HUES64 (cell line): ENCODE measurements around the gene SHANK3.
A peak's percentile ranks its signal among the peaks of the same experiment; 100 is the strongest.

Experiments
- H3K27ac ChIP-seq: 2 replicates; pipeline ENCODE4 v1.7.0; 2013; ENCODE audit warnings: low read depth, low read length, inconsistent platforms
- H3K27me3 ChIP-seq: 2 replicates; pipeline ENCODE4 v1.6.1; 2013; ENCODE audit warnings: mild to moderate bottlenecking, low read length; ENCODE audit not compliant: insufficient read depth
- H3K36me3 ChIP-seq: 2 replicates; pipeline ENCODE4 v1.6.1; 2013; ENCODE audit warnings: mild to moderate bottlenecking, low read length; ENCODE audit not compliant: insufficient read depth
- H3K4me1 ChIP-seq: 2 replicates; pipeline ENCODE4 v1.6.1; 2013; ENCODE audit warnings: mild to moderate bottlenecking, low read length, moderate library complexity; ENCODE audit not compliant: insufficient read depth
- H3K4me3 ChIP-seq: 2 replicates; pipeline ENCODE4 v1.5.1; 2013; ENCODE audit warnings: mild to moderate bottlenecking, low read length, moderate library complexity
- H3K9ac ChIP-seq: 2 replicates; pipeline ENCODE4 v1.6.1; 2013; ENCODE audit warnings: mild to moderate bottlenecking, low read depth, low read length
- H3K9me3 ChIP-seq: 2 replicates; pipeline ENCODE4 v1.6.1; 2013; ENCODE audit warnings: low read depth, low read length; ENCODE audit not compliant: insufficient read depth
- WGBS: fragments of 150-250, 120-280 bp; methylation state at CpG from one replicate; pipeline ENCODE4 v1.1.7; 2013; ENCODE audit warnings: missing lambda C conversion rate; 5-methylcytosine and 5-hydroxymethylcytosine counted together

The SHANK3 gene

DNA sequence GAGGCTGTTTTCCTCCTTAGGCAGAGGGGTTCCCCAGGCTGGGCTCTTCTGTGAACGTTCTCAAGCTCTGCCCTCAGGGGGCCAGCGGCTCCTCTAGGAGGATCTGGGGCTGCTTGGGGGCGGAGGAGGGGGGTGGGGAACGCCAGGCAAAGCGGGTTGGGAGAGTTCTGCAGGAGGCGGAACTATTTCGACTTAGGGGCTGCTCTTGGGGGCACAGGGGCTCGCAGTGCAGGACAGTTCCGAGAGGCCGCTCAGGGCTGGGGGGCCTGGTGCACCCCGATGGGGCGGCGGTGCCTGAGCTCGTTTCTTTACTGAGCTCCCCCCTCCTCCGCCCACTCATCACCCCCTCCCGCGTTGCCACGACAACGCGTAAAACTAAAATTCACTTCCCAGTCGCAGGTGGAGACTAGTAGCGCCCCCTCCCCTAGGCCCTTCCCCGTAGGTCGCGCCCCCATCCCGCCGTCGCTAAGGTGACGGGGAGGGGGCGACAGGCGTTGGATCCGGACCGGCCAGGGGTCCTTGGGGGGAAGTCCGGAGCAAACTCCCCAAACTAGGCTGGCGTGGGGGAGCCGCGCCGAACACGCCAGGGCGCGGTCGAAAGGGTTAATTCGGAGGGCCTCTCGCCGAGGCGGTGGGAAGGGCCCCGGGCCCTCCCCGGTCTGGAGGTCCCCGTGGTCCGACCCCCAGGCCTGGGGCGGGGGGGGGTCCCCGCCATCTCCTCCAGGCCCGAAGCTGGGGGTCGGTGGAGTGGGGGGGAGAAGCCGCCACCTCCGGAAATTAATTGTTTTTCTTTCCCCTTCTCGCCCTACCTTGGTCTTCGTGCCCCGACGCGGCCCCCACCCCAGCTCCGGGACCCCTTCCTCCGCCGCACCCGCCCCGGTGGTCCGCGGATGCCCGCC is 857 bp downstream of the SHANK3 start:
- no peaks in the 10 kb centered on the region for H3K9me3 ChIP-seq
- peak overlapping the region; percentile 63 for H3K4me3 ChIP-seq
- WGBS: 1% methylated on average over 63 of the region's 69 CpGs
- no peak overlapping the region for H3K9ac ChIP-seq
- no peaks in the 10 kb centered on the region for H3K36me3 ChIP-seq
- H3K4me1 ChIP-seq: no peaks in the 10 kb centered on the region
- H3K27me3 ChIP-seq: peaks cover 34% of the 10 kb centered on the region
- H3K27ac ChIP-seq: no peak overlapping the region

DNA sequence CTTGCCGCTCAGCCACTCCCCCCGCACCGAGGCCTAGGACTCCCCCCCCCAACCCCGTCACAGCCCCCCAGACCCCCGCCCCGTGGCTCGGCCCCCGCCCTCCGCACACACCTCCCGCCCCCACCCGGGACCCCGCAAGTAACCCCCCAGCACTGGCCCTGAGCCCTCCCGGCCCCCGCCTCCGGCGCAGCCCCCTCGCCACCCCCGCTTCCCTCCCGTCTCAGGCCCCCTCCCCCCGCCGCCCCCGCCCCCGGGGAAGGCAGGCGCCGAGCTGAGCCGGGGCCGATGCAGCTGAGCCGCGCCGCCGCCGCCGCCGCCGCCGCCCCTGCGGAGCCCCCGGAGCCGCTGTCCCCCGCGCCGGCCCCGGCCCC is 1.5 kb downstream of the SHANK3 start:
- Histone ChIP-seq H3K27me3 (peaks cover 34% of the 10 kb centered on the region), H3K36me3 (no peaks in the 10 kb centered on the region), H3K4me3 (peak overlapping the region; percentile 63; the same call in 1 of the 2 replicates), H3K4me1 (no peaks in the 10 kb centered on the region), H3K9me3 (no peaks in the 10 kb centered on the region), H3K9ac (no peak overlapping the region), H3K27ac (no peak overlapping the region)
- WGBS: under 1% methylated on average over 22 of the region's 43 CpGs

DNA sequence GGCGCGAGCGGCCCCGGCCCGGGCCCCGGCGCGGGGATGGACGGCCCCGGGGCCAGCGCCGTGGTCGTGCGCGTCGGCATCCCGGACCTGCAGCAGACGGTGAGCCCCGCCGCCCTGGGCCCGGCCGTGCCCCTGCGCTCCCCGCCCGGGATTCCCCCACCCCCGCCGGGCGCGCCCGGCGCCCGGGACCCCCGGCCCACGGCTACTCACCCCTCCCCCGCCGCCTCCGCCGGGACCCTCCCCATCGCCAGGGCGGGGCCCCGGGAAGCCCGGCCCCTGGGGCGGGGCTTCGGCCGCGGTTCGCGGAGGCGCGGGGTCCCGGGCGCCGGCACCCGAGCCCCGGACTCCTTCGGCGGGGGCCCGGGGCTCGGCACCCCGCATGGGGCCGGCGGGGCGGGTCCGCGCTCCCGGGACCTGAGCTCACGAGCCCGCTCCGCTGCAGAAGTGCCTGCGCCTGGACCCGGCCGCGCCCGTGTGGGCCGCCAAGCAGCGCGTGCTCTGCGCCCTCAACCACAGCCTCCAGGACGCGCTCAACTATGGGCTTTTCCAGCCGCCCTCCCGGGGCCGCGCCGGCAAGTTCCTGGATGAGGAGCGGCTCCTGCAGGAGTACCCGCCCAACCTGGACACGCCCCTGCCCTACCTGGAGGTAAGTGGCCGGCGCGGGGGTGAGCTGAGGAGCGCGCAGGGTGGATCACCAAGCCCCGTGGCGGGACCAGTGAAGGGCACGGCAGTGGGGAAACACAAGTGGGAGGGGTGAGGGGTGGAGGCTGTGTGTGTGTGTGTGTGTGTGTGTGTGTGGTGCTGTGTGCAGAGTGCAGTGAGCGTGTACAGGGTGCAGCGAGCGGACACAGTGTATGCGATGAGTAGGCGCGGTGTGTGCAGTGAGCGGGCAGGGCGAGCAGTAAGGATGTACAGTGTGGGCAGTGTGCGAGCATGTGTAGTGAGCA is 2.3 kb downstream of the SHANK3 start:
- 7% methylated on average over 105 of the region's 105 CpGs for WGBS
- Histone ChIP-seq H3K27me3 (peaks cover 34% of the 10 kb centered on the region), H3K27ac (peak overlapping the region; percentile 41; the same call in 1 of the 2 replicates), H3K4me1 (no peaks in the 10 kb centered on the region), H3K36me3 (no peaks in the 10 kb centered on the region), H3K4me3 (peak overlapping the region; percentile 71), H3K9ac (peak overlapping the region; percentile 23; the same call in 1 of the 2 replicates), H3K9me3 (no peaks in the 10 kb centered on the region)

- Histone ChIP-seq H3K4me3 (peak overlapping the region; percentile 71), H3K9me3 (no peaks in the 10 kb centered on the region), H3K36me3 (no peaks in the 10 kb centered on the region), H3K9ac (no peak overlapping the region), H3K27me3 (peaks cover 34% of the 10 kb centered on the region), H3K27ac (no peak overlapping the region), H3K4me1 (no peaks in the 10 kb centered on the region)
- 87% methylated on average over 8 of the region's 9 CpGs for WGBS
Measured at GRCh38 chr22:50675553-50676179, 3.0 kb downstream of the SHANK3 start.

DNA sequence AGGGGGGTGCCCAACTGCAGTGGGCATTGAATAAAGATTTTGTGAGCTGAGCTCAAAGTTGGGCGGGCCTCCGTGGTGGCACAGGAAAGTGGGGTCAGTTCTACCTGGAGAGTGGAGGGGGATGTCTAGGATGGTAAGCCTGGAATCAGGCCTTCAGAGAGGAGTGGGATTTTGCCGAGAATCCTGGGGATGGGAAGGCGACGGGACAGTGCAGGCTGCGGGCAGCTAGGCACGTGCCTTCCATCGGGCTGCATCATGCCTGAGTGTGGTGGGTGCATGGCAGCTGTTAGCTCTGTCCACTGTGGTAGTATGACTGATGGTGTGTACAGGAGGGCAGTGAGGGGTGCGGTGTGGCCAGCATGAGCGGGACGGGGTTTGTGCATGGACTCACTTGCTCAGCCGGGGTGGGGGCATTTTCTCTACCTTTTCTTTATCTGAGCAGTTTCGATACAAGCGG is 3.6 kb downstream of the SHANK3 start:
- Histone ChIP-seq H3K9ac (no peak overlapping the region), H3K27ac (no peak overlapping the region), H3K36me3 (no peaks in the 10 kb centered on the region), H3K27me3 (peaks cover 34% of the 10 kb centered on the region), H3K4me3 (no peak overlapping the region; the same call in 1 of the 2 replicates), H3K9me3 (no peaks in the 10 kb centered on the region), H3K4me1 (no peaks in the 10 kb centered on the region)
- WGBS: 93% methylated on average over 14 of the region's 14 CpGs

GRCh38 chr22:50676661-50677492 is 4.3 kb downstream of the SHANK3 start:
- Histone ChIP-seq H3K4me1 (no peaks in the 10 kb centered on the region), H3K9me3 (no peaks in the 10 kb centered on the region), H3K27ac (no peak overlapping the region), H3K36me3 (no peaks in the 10 kb centered on the region), H3K27me3 (peaks cover 27% of the 10 kb centered on the region), H3K4me3 (no peak overlapping the region), H3K9ac (no peak overlapping the region)
- 83% methylated on average over 10 of the region's 10 CpGs for WGBS

- H3K27ac ChIP-seq: no peak overlapping the region
- no peaks in the 10 kb centered on the region for H3K4me1 ChIP-seq
- H3K9ac ChIP-seq: no peak overlapping the region
- H3K27me3 ChIP-seq: peaks cover 25% of the 10 kb centered on the region
- H3K4me3 ChIP-seq: no peak overlapping the region
- WGBS: 91% methylated on average over 13 of the region's 13 CpGs
- no peaks in the 10 kb centered on the region for H3K36me3 ChIP-seq
- H3K9me3 ChIP-seq: no peaks in the 10 kb centered on the region
Measured at GRCh38 chr22:50677493-50678217, 5.0 kb downstream of the SHANK3 start.

DNA sequence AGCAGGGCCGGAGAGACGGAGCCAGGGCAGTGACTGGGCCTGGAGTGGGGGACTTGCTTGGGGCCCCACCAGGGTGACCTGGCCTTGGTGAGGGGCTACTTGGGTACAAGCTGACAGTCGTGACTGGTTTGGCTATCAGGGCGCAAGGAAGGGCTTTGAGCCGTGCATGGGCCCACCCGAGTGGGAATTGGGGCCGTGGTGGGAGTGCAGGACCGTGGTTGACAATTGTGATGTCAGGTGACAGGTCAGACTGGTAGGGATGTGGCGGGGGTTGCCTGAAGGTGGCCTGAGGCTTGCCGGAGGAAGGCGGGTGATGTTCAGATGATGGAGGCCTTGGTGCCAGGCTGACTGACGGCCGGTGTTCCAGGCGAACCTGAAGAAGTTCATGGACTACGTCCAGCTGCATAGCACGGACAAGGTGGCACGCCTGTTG is 5.6 kb downstream of the SHANK3 start:
- no peak overlapping the region for H3K27ac ChIP-seq
- H3K27me3 ChIP-seq: peaks cover 19% of the 10 kb centered on the region
- WGBS: 94% methylated on average over 17 of the region's 17 CpGs
- H3K4me1 ChIP-seq: no peaks in the 10 kb centered on the region
- H3K9me3 ChIP-seq: no peaks in the 10 kb centered on the region
- 0 out of 2 replicates have a peak, but pooled peaks cover under 1% of the 10 kb centered on the region for H3K36me3 ChIP-seq
- no peak overlapping the region for H3K9ac ChIP-seq
- H3K4me3 ChIP-seq: no peak overlapping the region

- Histone ChIP-seq H3K27me3 (peaks cover 14% of the 10 kb centered on the region), H3K27ac (no peak overlapping the region), H3K4me3 (no peak overlapping the region), H3K36me3 (0 out of 2 replicates have a peak, but pooled peaks cover 3% of the 10 kb centered on the region), H3K9ac (no peak overlapping the region), H3K4me1 (no peaks in the 10 kb centered on the region), H3K9me3 (no peaks in the 10 kb centered on the region)
- WGBS: 92% methylated on average over 30 of the region's 30 CpGs
Measured at GRCh38 chr22:50678651-50679521, 6.3 kb downstream of the SHANK3 start.
